MM.1S (cell line): ENCODE measurements around the gene TAS2R40.

Experiments used
- DNase-seq: peaks from one replicate; pipeline ENCODE4 v3.0.0-alpha.2; 2015
- H2AFZ ChIP-seq: fragments of 300-600 bp; sonication (generic); 2 replicates; pipeline ENCODE4 v1.6.0; 2016; ENCODE audit warnings: antibody characterized with exemption, low read length
- H3F3A ChIP-seq: fragments of 300-600 bp; sonication (generic); 2 replicates; pipeline ENCODE4 v1.6.1; 2016; ENCODE audit warnings: mild to moderate bottlenecking, antibody characterized with exemption, low read length, moderate library complexity, mixed read lengths; ENCODE audit not compliant: insufficient read depth
- H3K27ac ChIP-seq: fragments of 300-600 bp; sonication (generic); 2 replicates; pipeline ENCODE4 v1.5.1; 2016; ENCODE audit warnings: mild to moderate bottlenecking, low read length
- H3K27me3 ChIP-seq: fragments of 300-600 bp; sonication (generic); replicated peaks from 2 replicates; pipeline ENCODE4 v1.6.0; 2016; ENCODE audit warnings: low read length; ENCODE audit not compliant: insufficient read depth
- H3K36me3 ChIP-seq: fragments of 300-600 bp; sonication (generic); replicated peaks from 2 replicates; pipeline ENCODE4 v1.6.1; 2016; ENCODE audit warnings: mild to moderate bottlenecking, low read length, mixed read lengths; ENCODE audit not compliant: insufficient read depth
- H3K4me1 ChIP-seq: fragments of 300-600 bp; sonication (generic); 2 replicates; pipeline ENCODE4 v1.6.1; 2016; ENCODE audit warnings: low read length, mixed read lengths
- H3K4me2 ChIP-seq: fragments of 300-600 bp; sonication (generic); 2 replicates; pipeline ENCODE4 v1.6.0; 2016; ENCODE audit warnings: low read depth, low read length
- H3K4me3 ChIP-seq: fragments of 300-600 bp; sonication (generic); 2 replicates; pipeline ENCODE4 v1.5.1; 2016; ENCODE audit warnings: low read length, mixed read lengths
- H3K79me2 ChIP-seq: fragments of 300-600 bp; sonication (generic); 2 replicates; pipeline ENCODE4 v1.6.1; 2016; ENCODE audit warnings: mixed run types, low read length, mixed read lengths
- H3K9ac ChIP-seq: fragments of 300-600 bp; sonication (generic); 2 replicates; pipeline ENCODE4 v1.6.1; 2016; ENCODE audit warnings: low read length, mixed read lengths
- H3K9me2 ChIP-seq: fragments of 300-600 bp; sonication (generic); replicated peaks from 2 replicates; pipeline ENCODE4 v1.6.1; 2016; ENCODE audit warnings: mild to moderate bottlenecking, low read length, mixed read lengths; ENCODE audit not compliant: insufficient read depth
- H3K9me3 ChIP-seq: fragments of 300-600 bp; sonication (generic); replicated peaks from 2 replicates; pipeline ENCODE4 v1.6.1; 2016; ENCODE audit warnings: mild to moderate bottlenecking, low read length, mixed read lengths; ENCODE audit not compliant: insufficient read depth
- H4K20me1 ChIP-seq: fragments of 300-600 bp; sonication (generic); 2 replicates; pipeline ENCODE4 v1.6.1; 2016; ENCODE audit warnings: mild to moderate bottlenecking, low read length, moderate library complexity, mixed read lengths; ENCODE audit not compliant: insufficient read depth
- CTCF ChIP-seq: fragments of 300-600 bp; sonication (generic); IDR thresholded peaks from 2 replicates; pipeline ENCODE4 v1.5.1; 2016; ENCODE audit warnings: antibody characterized with exemption, low read length, mixed read lengths
- EZH2 ChIP-seq: fragments of 300-600 bp; sonication (generic); optimal IDR thresholded peaks from 2 replicates; pipeline ENCODE3; 2017; ENCODE audit warnings: low read depth, mild to moderate bottlenecking, antibody characterized with exemption, low read length, mixed read lengths
- EZH2phosphoT487 ChIP-seq: fragments of 300-600 bp; sonication (generic); IDR thresholded peaks from 2 replicates; pipeline ENCODE4 v1.6.1; 2018; ENCODE audit warnings: antibody characterized with exemption, low read length

The TAS2R40 gene

GRCh38 chr7:143236408-143236990 lies 14.7 kb downstream of the TAS2R40 start:
- Histone ChIP-seq H3K36me3 (no peaks in the 10 kb centered on the region), H3K27me3 (no peaks in the 10 kb centered on the region), H3K9me3 (no peaks in the 10 kb centered on the region), H3K9ac (no peak overlapping the region), H3K79me2 (no peaks in the 10 kb centered on the region), H3K9me2 (no peaks in the 10 kb centered on the region), H3K4me3 (no peak overlapping the region), H4K20me1 (no peaks in the 10 kb centered on the region), H2AFZ (no peak overlapping the region), H3K4me1 (no peaks in the 10 kb centered on the region), H3K27ac (no peak overlapping the region), H3F3A (no peaks in the 10 kb centered on the region), H3K4me2 (no peak overlapping the region)
- TF ChIP-seq EZH2 (no peak), CTCF (no peak), EZH2phosphoT487 (no peak)
- DNase-seq: no peak

- Histone ChIP-seq H3K4me2 (no peak overlapping the region), H3K4me1 (no peaks in the 10 kb centered on the region), H3K9ac (no peak overlapping the region), H3F3A (no peaks in the 10 kb centered on the region), H3K36me3 (no peaks in the 10 kb centered on the region), H3K9me2 (no peaks in the 10 kb centered on the region), H2AFZ (no peak overlapping the region), H3K79me2 (no peaks in the 10 kb centered on the region), H3K4me3 (no peak overlapping the region), H4K20me1 (no peaks in the 10 kb centered on the region), H3K27ac (no peak overlapping the region), H3K9me3 (no peaks in the 10 kb centered on the region), H3K27me3 (no peaks in the 10 kb centered on the region)
- DNase-seq: no peak
- TF ChIP-seq CTCF (no peak), EZH2 (no peak), EZH2phosphoT487 (no peak)
Measured at GRCh38 chr7:143237366-143237765, 15.5 kb downstream of the TAS2R40 start.

DNA sequence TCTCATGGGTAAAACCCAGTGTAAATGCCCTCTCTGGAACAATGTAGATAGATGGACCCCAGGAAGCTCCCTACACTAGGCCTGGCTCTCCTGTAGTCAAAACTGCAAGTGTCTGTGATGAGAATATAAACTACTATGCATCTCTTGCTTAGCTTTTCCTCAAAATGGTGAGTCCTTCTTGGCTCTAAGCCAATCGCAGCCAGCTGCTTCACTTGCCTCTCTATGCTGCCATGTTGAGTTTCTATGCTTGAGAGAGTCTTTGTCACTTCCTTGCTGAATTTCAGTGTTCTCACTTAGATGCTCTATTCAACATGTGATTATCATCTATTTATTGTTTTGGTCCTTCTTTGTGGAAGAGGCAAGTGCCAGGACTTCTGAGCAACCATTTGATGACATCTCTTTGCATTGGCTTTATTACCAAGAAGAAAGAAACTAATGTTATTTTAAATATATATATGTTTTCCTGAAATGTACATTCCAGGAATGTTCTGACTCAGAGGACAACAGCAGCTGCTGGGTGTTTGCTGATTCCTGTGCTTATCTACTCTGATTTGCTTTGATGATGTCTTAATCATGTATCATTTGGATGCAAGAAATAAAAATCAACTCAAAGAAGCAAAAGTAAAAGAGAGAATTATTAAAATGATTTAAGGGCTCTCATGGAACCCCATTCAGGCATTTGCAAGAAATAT lies 16.6 kb downstream of the TAS2R40 start:
- TF ChIP-seq EZH2phosphoT487 (no peak), EZH2 (no peak), CTCF (no peak)
- Histone ChIP-seq H3K27ac (no peak overlapping the region), H3F3A (no peaks in the 10 kb centered on the region), H3K4me1 (no peaks in the 10 kb centered on the region), H3K79me2 (no peaks in the 10 kb centered on the region), H3K27me3 (no peaks in the 10 kb centered on the region), H3K9me3 (no peaks in the 10 kb centered on the region), H3K4me2 (no peak overlapping the region), H3K36me3 (no peaks in the 10 kb centered on the region), H2AFZ (no peak overlapping the region), H4K20me1 (no peaks in the 10 kb centered on the region), H3K4me3 (no peak overlapping the region), H3K9ac (no peak overlapping the region), H3K9me2 (no peaks in the 10 kb centered on the region)
- no peak for DNase-seq
